GM12878 (cell line): ENCODE results near the gene IMMP2L.

Experiments
- CBX5 ChIP-seq: sonication (generic); IDR thresholded peaks from 2 replicates; pipeline ENCODE4 v1.6.1; 2016; ENCODE audit warnings: low read depth, moderate library complexity, mild to moderate bottlenecking, inconsistent platforms
- CHD1 ChIP-seq: IDR thresholded peaks from 2 replicates; pipeline ENCODE4 v1.6.1; 2012; ENCODE audit warnings: low read depth, low read length, improper control_type of control experiment
- ETV6 ChIP-seq, 2 experiments: fragments of 450-650 bp in 1 of 2; IDR thresholded peaks in 1 of 2; conservative IDR thresholded peaks in 1 of 2; 2 replicates each; pipeline ENCODE4 v1.6.1; 2014; ENCODE audit warnings: antibody characterized with exemption in 1 of 2, borderline replicate concordance in 1 of 2, low read depth in 1 of 2, mild to moderate bottlenecking in 1 of 2, moderate library complexity in 1 of 2
- EZH2 ChIP-seq: IDR thresholded peaks from 2 replicates; pipeline ENCODE4 v1.6.1; 2012; ENCODE audit warnings: low read depth, mild to moderate bottlenecking, control low read depth, inconsistent platforms, low read length, borderline replicate concordance; ENCODE audit not compliant: control insufficient read depth
- KLF5 ChIP-seq: fragments of 450-650 bp; IDR thresholded peaks from 2 replicates; pipeline ENCODE4 v1.6.1; 2014; ENCODE audit warnings: mild to moderate bottlenecking; ENCODE audit not compliant: partially characterized antibody
- POLR2A ChIP-seq: IDR thresholded peaks from 2 replicates; pipeline ENCODE4 v1.6.1; 2011; ENCODE audit warnings: low read depth, mild to moderate bottlenecking, low read length
- POLR2AphosphoS2 ChIP-seq: IDR thresholded peaks from 2 replicates; pipeline ENCODE4 v1.6.1; 2011; ENCODE audit warnings: low read depth, mild to moderate bottlenecking, low read length, improper control_type of control experiment, moderate library complexity
- RAD51 ChIP-seq: fragments of 450-650 bp; IDR thresholded peaks from 2 replicates; pipeline ENCODE4 v1.6.1; 2016; ENCODE audit warnings: moderate library complexity, mild to moderate bottlenecking, inconsistent platforms
- RUNX3 ChIP-seq: IDR thresholded peaks from 2 replicates; pipeline ENCODE4 v1.6.1; 2012; ENCODE audit warnings: low read length, inconsistent platforms
- SMC3 ChIP-seq: IDR thresholded peaks from 2 replicates; pipeline ENCODE4 v1.6.1; 2011; ENCODE audit warnings: low read length, improper control_type of control experiment, borderline replicate concordance
- TCF7 ChIP-seq: IDR thresholded peaks from 2 replicates; pipeline ENCODE4 v1.6.1; 2014; ENCODE audit warnings: antibody characterized with exemption, borderline replicate concordance
- ZSCAN29 ChIP-seq: fragments of 450-650 bp; IDR thresholded peaks from 2 replicates; pipeline ENCODE4 v1.6.1; 2017; ENCODE audit warnings: mild to moderate bottlenecking, moderate library complexity
- TF ChIP-seq, protein P1 (sequence below), 3 experiments: IDR thresholded peaks in 2 of 3; conservative IDR thresholded peaks in 1 of 3; 2 replicates each; pipeline ENCODE4 v1.5.1; 2011; ENCODE audit warnings: low read depth in 3 of 3, low read length in 3 of 3, mild to moderate bottlenecking in 3 of 3, control low read depth in 2 of 3, moderate library complexity in 2 of 3, inconsistent platforms in 1 of 3, mixed read lengths in 1 of 3; ENCODE audit not compliant: control insufficient read depth in 2 of 3, insufficient read depth in 1 of 3; ENCODE audit errors: extremely low read depth in 1 of 3

DNA sequence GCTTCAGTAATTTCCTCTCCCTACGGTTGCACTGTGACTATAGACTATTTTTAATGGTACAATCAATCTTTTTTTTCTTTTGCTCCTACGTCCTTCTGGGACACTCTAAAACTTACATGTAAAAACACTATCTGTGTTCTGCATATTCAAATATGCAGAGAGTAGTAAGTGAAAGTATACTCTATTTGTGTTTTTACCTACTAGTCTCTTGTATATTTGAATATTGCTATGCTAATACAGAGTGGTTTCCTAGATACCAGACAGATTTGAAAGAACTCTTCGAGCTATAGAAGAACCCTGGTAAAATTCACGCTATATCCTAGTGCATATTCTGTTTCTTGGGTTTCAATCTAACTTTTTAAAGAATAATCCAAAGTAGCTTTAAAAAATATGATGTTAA is 672.2 kb downstream of the IMMP2L start:
- TF ChIP-seq ETV6 (conservative IDR thresholded peaks at IDR 0.05 in 1 of 2, IDR thresholded peaks at IDR 0.05 in 1 of 2; ENCODE audit: borderline replicate concordance in 1 of 2, low read depth in 1 of 2) = no peak
- TF ChIP-seq, protein P1, sequence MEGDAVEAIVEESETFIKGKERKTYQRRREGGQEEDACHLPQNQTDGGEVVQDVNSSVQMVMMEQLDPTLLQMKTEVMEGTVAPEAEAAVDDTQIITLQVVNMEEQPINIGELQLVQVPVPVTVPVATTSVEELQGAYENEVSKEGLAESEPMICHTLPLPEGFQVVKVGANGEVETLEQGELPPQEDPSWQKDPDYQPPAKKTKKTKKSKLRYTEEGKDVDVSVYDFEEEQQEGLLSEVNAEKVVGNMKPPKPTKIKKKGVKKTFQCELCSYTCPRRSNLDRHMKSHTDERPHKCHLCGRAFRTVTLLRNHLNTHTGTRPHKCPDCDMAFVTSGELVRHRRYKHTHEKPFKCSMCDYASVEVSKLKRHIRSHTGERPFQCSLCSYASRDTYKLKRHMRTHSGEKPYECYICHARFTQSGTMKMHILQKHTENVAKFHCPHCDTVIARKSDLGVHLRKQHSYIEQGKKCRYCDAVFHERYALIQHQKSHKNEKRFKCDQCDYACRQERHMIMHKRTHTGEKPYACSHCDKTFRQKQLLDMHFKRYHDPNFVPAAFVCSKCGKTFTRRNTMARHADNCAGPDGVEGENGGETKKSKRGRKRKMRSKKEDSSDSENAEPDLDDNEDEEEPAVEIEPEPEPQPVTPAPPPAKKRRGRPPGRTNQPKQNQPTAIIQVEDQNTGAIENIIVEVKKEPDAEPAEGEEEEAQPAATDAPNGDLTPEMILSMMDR (IDR thresholded peaks at IDR 0.05 in 2 of 3, conservative IDR thresholded peaks at IDR 0.05 in 1 of 3; ENCODE audit: control insufficient read depth in 2 of 3, extremely low read depth in 1 of 3, insufficient read depth in 1 of 3, low read depth in 3 of 3, low read length in 3 of 3) = no peak
- TF ChIP-seq RAD51 = no peak
- no peak for TF ChIP-seq POLR2A
- no peak for TF ChIP-seq ZSCAN29
- TF ChIP-seq TCF7 = no peak
- no peak for TF ChIP-seq CHD1
- no peak for TF ChIP-seq EZH2
- no peak for TF ChIP-seq POLR2AphosphoS2
- no peak for TF ChIP-seq CBX5
- TF ChIP-seq SMC3 = no peak
- no peak for TF ChIP-seq KLF5
- TF ChIP-seq RUNX3 = no peak
